AG04450 (cell line): ENCODE measurements around the gene EEF1G. TPM values are rescaled to one million over a fixed set of nuclear protein-coding genes. Genes with fewer than 3 reads are reported as not detected.
"Not testable (repeated sequence)": the region's sequence is repeated elsewhere in the genome, so short reads cannot be mapped to it uniquely, and the experiment has no call there.

ENCODE experiments used
- CTCF ChIA-PET: fragments of 300-600, 350-600 bp; formaldehyde crosslinking; extraction: SDS; loops from one replicate; lab custom pipeline; 2022; ENCODE audit warnings: antibody characterized with exemption, inconsistent platforms; lab: Charles Lee
- POLR2A ChIA-PET: fragments of 350-600 bp; formaldehyde crosslinking; extraction: SDS; loops from one replicate; lab custom pipeline; 2021; ENCODE audit warnings: antibody characterized with exemption, inconsistent platforms; lab: Yijun Ruan, JAX
- DNase-seq: peaks from one replicate; pipeline ENCODE4 v3.0.0-alpha.2; 2011; ENCODE audit warnings: low read depth, low spot score
- H3K27ac ChIP-seq: one replicate; pipeline ENCODE4 v1.5.1; 2012; ENCODE audit warnings: low read depth, low read length, control low read depth
- H3K27me3 ChIP-seq: one replicate; pipeline ENCODE4 v1.6.0; 2012; ENCODE audit warnings: low read length; ENCODE audit not compliant: control insufficient read depth, insufficient read depth
- H3K4me3 ChIP-seq: 2 replicates; pipeline ENCODE4 v1.5.1; 2011; ENCODE audit warnings: mild to moderate bottlenecking, low read depth, low read length, control low read depth
- H3K9me3 ChIP-seq: 2 replicates; pipeline ENCODE4 v1.5.1; 2012; ENCODE audit warnings: low read length; ENCODE audit not compliant: control insufficient read depth, insufficient read depth
- polyA plus RNA-seq: library from polyadenylated mRNA; depleted of rRNA; stranded (reverse); fragments of >200 nt; gene quantifications from 2 replicates; pipeline ENCODE4 v1.2.3, GENCODE V29; 2011
- TF ChIP-seq, protein P1 (sequence below): IDR thresholded peaks from 2 replicates; pipeline ENCODE4 v1.5.1; 2011; ENCODE audit warnings: low read depth, low read length, control low read depth, inconsistent platforms

The EEF1G gene
- polyA plus RNA-seq, 1 experiment = 2,186 TPM

DNA sequence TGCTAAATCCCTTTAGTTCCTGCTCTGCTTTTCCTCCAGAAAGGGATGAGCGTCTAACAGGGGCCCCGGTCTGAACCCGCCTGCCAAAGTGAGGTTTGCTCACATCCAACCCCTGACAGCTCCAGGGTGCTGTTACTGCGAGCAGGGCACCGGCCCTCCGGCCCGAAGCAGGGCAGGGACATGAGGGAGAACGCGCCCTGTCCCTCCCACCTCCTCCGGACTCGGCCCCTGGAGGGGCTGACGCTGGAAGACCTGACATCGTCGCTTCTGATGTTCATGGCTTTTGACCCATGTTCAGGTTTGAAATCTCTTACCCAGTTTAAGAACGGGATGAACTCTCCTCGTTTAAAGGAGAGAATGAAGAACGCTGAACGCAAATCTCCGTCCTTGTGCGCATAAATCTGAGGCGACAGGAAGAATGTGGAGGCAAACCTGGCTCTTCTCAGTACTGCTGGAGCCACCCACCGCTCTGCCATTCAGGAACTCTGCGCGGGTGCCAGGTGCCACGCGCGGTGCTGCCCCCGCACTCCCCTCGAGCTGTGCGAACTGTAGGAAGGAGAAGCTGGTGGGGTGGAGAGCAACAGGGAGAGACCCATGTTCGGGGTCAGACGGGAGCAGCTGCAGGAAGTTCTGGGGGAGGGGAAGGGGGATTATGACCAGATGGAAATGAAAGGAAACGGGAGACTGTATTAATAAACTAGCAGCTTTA is 826 bp upstream of the EEF1G start:
- TF ChIP-seq, protein P1, sequence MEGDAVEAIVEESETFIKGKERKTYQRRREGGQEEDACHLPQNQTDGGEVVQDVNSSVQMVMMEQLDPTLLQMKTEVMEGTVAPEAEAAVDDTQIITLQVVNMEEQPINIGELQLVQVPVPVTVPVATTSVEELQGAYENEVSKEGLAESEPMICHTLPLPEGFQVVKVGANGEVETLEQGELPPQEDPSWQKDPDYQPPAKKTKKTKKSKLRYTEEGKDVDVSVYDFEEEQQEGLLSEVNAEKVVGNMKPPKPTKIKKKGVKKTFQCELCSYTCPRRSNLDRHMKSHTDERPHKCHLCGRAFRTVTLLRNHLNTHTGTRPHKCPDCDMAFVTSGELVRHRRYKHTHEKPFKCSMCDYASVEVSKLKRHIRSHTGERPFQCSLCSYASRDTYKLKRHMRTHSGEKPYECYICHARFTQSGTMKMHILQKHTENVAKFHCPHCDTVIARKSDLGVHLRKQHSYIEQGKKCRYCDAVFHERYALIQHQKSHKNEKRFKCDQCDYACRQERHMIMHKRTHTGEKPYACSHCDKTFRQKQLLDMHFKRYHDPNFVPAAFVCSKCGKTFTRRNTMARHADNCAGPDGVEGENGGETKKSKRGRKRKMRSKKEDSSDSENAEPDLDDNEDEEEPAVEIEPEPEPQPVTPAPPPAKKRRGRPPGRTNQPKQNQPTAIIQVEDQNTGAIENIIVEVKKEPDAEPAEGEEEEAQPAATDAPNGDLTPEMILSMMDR = no peak
- H3K4me3 ChIP-seq = peak overlapping the region; percentile 73
- H3K9me3 ChIP-seq = no peaks in the 10 kb centered on the region; the same call in 1 of the 2 replicates
- DNase-seq = no peak
- ChIA-PET CTCF (interaction anchor here (0.6 to 2.7 kb wide), 10 partner anchors 13 to 212 kb away, joined by 3 to 14 read pairs (median 4); partner anchors contain the start of gene MTA2), POLR2A (interaction anchor here (0.5 to 3.7 kb wide), 37 partner anchors 8 to 267 kb away, joined by 3 to 67 read pairs (median 5); partner anchors contain the start of genes AHNAK, B3GAT3, C11orf98 and CSKMT)
- no peaks in the 10 kb centered on the region for H3K27me3 ChIP-seq
- peak overlapping the region; percentile 98 for H3K27ac ChIP-seq

DNA sequence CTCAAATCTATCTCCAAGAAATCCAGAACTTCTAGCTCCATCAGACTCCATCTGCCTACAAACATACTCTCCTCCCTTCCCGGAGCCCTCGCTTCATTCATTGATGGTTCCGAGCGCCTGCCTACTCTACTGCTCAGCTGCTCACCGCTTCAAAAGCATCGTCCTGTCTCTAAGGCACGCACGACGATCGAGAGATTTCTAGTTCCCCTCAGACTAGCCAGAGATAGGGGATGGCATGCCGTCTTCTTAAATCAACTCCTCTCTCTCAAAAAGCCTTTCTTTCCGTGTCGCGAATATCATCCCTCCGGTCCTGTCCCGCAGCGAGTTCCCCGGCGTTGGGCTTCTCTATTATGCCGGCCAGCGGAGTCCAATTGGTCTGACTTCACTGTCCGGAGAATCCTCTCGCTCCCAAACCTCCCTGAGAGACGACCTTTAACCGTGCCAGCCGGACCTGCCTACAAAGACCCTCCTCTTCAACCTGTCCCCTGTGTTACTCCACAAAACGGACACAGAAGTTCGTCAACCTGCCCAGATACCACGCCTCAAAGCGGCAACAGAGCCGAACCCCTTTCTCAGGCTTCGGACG is 592 bp downstream of the EEF1G start:
- Histone ChIP-seq H3K27me3 (no peaks in the 10 kb centered on the region), H3K27ac (peak overlapping the region; percentile 86), H3K9me3 (no peaks in the 10 kb centered on the region; the same call in 1 of the 2 replicates), H3K4me3 (peak overlapping the region; percentile 92)
- DNase-seq = no peak
- POLR2A ChIA-PET = interaction anchor here (0.8 to 3.7 kb wide), 32 partner anchors 8 to 268 kb away, joined by 3 to 67 read pairs (median 6); partner anchors contain the start of genes AHNAK, B3GAT3, C11orf98 and CSKMT
- CTCF ChIA-PET = interaction anchor here (1.0 to 2.7 kb wide), 9 partner anchors 12 to 213 kb away, joined by 3 to 19 read pairs (median 4); partner anchors contain the start of gene MTA2
- TF ChIP-seq, protein P1 = no peak

DNA sequence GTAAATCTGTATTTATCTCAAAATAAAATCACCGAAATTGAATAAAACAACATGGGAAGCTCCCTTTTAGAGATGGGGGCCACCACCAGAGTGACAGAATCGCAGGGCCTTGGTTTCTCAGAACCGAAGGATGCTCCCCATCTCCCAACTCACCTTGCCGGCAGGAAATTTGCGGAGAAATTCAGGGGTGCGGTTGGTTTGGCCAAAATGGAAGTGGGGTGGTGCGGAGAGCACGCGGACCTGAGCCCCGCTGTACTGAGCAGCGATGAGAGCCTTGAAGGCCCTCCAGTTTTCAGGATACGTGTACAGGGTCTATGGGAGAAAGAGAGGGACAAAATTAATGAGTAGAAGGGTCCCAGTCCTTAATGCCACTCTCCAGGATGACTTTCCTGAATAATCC is 1.3 kb downstream of the EEF1G start:
- POLR2A ChIA-PET = interaction anchor here (0.6 to 3.7 kb wide), 4 partner anchors 19 to 276 kb away, joined by 3 to 67 read pairs (median 20); partner anchors contain the start of genes C11orf98, CSKMT and TUT1
- CTCF ChIA-PET = interaction anchor here (1.2 to 2.7 kb wide), 4 partner anchors 12 to 177 kb away, joined by 3 to 19 read pairs (median 9); no protein-coding TSS in a partner anchor
- Histone ChIP-seq H3K27me3 (no peaks in the 10 kb centered on the region), H3K9me3 (no peaks in the 10 kb centered on the region; the same call in 1 of the 2 replicates), H3K4me3 (peak overlapping the region; percentile 92), H3K27ac (no peak overlapping the region)
- TF ChIP-seq, protein P1 = no peak
- DNase-seq = no peak

DNA sequence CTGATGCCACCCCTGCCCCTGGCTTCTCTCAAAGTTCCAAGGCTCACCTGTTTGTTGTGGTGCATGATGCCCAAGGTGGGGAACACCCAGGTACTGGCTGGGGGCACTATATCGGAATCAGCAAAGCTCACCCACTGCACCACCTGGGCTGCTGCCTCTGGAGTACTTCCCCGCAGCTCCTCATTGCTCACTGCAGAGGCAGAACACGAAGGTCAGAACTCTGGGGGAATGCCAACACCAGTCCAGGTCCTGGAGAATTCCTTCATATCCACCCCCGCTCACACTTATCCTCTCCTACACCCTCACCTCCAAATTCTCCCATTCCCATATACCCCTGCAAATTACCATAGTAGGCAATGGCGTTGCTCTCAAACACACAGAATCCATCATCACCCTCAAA is 2.2 kb downstream of the EEF1G start:
- H3K27me3 ChIP-seq, DNase-seq, H3K4me3 ChIP-seq, H3K27ac ChIP-seq, H3K9me3 ChIP-seq, POLR2A ChIA-PET: not testable (repeated sequence)
- CTCF ChIA-PET = interaction anchor here (1.2 to 2.5 kb wide), 2 partner anchors 11 to 177 kb away, joined by 3 to 19 read pairs; no protein-coding TSS in a partner anchor

DNA sequence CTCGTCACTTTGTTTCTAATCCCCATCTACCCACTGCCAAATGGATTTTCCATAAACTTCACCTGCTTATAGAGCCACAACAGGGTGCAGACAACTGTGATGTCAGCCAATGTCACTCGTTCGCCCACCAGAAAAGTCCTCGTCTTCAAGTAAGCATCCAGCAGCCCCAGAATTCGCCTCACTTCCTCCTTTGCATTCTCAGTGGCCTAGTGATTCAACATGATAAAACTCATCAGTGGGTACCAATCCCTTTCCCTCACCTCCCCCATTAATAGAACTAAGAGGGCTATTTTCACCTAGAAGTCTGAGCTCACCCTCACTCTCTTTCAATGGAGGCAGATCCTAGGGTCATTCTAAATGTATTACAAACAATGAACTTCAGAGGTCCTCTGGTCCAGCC is 2.8 kb downstream of the EEF1G start:
- H3K4me3 ChIP-seq, POLR2A ChIA-PET, DNase-seq, H3K9me3 ChIP-seq, H3K27ac ChIP-seq, H3K27me3 ChIP-seq: not testable (repeated sequence)
- CTCF ChIA-PET = interaction anchor here (1.2 to 2.5 kb wide), 5 partner anchors 11 to 177 kb away, joined by 3 to 19 read pairs (median 8); no protein-coding TSS in a partner anchor
